Esophagus squamous epithelium (tissue), 5 donors: Measurements from ENCODE around the gene KIF26B. TPM values are rescaled to one million over a fixed set of nuclear protein-coding genes. Genes with fewer than 3 reads are reported as not detected.

Experiments
- DNase-seq: peaks from one replicate; lab custom pipeline; 2025; lab: John Stamatoyannopoulos, UW
- H3K27ac ChIP-seq, 4 donors: fragments of 200-600 bp; sonication (generic); one replicate each; pipeline ENCODE4 v1.5.1; 2016 to 2019; ENCODE audit warnings: mild to moderate bottlenecking in 1 of 4
- H3K27me3 ChIP-seq, 4 donors: fragments of 200-600 bp; sonication (generic); 1 replicate in 3 of 4; 2 replicates in 1 of 4; pipeline versions ENCODE4 v1.5.1 to v1.6.0; 2017 to 2021; ENCODE audit warnings: antibody characterized with exemption in 1 of 4
- H3K36me3 ChIP-seq, 3 donors: fragments of 200-600 bp; sonication (generic); one replicate each; pipeline ENCODE4 v1.5.1; 2016 to 2019
- H3K4me1 ChIP-seq, 3 donors: fragments of 200-600 bp; sonication (generic); one replicate each; pipeline ENCODE4 v1.5.1; 2017 to 2019
- H3K4me3 ChIP-seq, 4 donors: fragments of 200-600 bp; sonication (generic); 1 replicate in 3 of 4; 2 replicates in 1 of 4; pipeline ENCODE4 v1.5.1; 2016 to 2019; ENCODE audit warnings: mild to moderate bottlenecking in 2 of 4, moderate library complexity in 1 of 4
- H3K9me3 ChIP-seq, 3 donors: fragments of 200-600 bp; sonication (generic); one replicate each; pipeline ENCODE4 v1.5.1; 2016 to 2019
- POLR2A ChIP-seq, 4 donors: fragments of 450-650 bp; IDR thresholded peaks; one replicate each; pipeline ENCODE4 v1.6.1; 2017; ENCODE audit warnings: antibody characterized with exemption in 4 of 4, mild to moderate bottlenecking in 4 of 4, moderate library complexity in 3 of 4
- WGBS, 2 donors: methylation state at CpG; one replicate each; pipeline ENCODE4 v1.1.5; 2018; 5-methylcytosine and 5-hydroxymethylcytosine counted together
- intact Hi-C: fragments of 100-400 bp; cut with DNase I; formaldehyde crosslinking; loops from one replicate; pipeline ENCODE4 v1.15.0; 2022
- total RNA-seq, 4 donors: library from RNA; depleted of rRNA; stranded (reverse); fragments of >200 nt; gene quantifications; one replicate each; pipeline ENCODE4 v1.1.0, GENCODE V29; 2016
- TF ChIP-seq, protein P1 (sequence below), 6 experiments: fragments of 450-650 bp in 4 of 6; fragments of 200-600 bp in 2 of 6; sonication (generic) in 2 of 6; IDR thresholded peaks; one replicate each; pipeline ENCODE4 v1.5.1; 2016 to 2019; ENCODE audit warnings: antibody characterized with exemption in 6 of 6, mild to moderate bottlenecking in 4 of 6, moderate library complexity in 4 of 6
- donor health status: DM: yes; HTN: yes; CAD: no.

Gene KIF26B
- total RNA-seq, 4 donors from 2014 or later = 0.23 to 2.7 (median 1.0) TPM

DNA sequence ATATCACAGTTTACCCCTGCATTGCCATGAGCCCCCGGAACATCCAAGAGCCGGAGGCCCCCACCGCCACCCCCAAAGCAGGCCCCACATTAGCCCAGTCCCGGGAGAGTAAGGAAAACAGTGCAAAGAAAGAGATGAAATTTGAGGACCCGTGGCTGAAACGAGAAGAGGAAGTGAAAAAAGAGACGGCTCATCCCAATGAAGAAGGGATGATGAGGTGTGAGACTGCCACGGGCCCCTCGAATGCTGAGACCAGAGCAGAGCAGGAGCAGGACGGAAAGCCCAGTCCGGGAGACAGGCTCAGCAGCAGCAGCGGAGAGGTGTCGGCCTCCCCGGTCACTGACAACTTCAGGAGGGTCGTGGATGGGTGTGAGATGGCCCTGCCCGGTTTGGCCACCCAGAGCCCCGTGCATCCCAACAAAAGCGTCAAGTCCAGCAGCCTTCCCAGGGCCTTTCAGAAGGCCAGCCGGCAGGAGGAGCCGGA lies 532.4 kb downstream of the KIF26B start:
- Histone ChIP-seq H3K36me3 (no peaks in the 10 kb centered on the region), H3K9me3 (no peaks in the 10 kb centered on the region), H3K4me1 (peaks cover 0 to 12% (median 0%) of the 10 kb centered on the region in 3 donors), H3K4me3 (no peak overlapping the region), H3K27me3 (peaks cover 0 to 8% (median 0%) of the 10 kb centered on the region in 4 donors), H3K27ac (no peak overlapping the region)
- no peak for DNase-seq
- 76 to 82% methylated on average over 9 to 17 of the region's 20 CpGs for WGBS, 2 donors
- no peak for TF ChIP-seq POLR2A (IDR thresholded peaks at IDR 0.05)
- TF ChIP-seq, protein P1, sequence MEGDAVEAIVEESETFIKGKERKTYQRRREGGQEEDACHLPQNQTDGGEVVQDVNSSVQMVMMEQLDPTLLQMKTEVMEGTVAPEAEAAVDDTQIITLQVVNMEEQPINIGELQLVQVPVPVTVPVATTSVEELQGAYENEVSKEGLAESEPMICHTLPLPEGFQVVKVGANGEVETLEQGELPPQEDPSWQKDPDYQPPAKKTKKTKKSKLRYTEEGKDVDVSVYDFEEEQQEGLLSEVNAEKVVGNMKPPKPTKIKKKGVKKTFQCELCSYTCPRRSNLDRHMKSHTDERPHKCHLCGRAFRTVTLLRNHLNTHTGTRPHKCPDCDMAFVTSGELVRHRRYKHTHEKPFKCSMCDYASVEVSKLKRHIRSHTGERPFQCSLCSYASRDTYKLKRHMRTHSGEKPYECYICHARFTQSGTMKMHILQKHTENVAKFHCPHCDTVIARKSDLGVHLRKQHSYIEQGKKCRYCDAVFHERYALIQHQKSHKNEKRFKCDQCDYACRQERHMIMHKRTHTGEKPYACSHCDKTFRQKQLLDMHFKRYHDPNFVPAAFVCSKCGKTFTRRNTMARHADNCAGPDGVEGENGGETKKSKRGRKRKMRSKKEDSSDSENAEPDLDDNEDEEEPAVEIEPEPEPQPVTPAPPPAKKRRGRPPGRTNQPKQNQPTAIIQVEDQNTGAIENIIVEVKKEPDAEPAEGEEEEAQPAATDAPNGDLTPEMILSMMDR (IDR thresholded peaks at IDR 0.05) = no peak
- intact Hi-C loops = no loop called here

DNA sequence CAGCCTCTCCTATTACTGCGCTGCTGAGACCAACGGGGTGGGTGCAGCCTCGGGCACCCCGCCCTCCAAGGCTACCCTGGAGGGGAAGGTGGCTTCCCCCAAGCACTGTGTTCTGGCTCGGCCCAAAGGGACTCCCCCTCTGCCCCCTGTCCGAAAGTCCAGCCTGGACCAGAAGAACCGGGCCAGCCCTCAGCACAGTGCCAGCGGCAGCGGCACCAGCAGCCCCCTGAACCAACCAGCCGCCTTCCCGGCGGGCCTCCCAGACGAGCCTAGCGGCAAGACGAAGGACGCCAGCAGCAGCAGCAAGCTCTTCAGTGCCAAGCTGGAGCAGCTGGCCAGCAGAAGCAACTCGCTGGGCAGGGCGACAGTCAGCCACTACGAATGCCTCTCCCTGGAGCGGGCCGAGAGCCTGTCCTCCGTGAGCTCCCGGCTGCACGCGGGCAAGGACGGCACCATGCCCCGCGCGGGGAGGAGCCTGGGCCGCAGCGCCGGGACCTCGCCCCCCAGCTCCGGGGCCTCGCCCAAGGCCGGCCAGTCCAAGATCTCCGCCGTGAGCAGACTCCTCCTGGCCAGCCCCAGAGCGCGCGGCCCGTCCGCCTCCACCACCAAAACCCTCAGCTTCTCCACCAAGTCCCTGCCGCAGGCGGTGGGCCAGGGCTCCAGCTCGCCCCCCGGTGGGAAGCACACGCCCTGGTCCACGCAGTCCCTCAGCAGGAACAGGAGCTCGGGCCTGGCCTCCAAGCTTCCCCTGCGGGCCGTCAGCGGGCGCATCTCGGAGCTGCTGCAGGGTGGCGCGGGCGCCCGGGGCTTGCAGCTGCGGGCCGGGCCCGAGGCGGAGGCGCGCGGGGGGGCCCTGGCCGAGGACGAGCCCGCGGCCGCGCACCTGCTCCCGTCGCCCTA lies 533.1 kb downstream of the KIF26B start:
- Histone ChIP-seq H3K4me3 (peak overlapping the region in 1 of 4 donors; percentile 3), H3K9me3 (no peaks in the 10 kb centered on the region), H3K27ac (no peak overlapping the region), H3K27me3 (peaks cover 0 to 8% (median 0%) of the 10 kb centered on the region in 4 donors), H3K4me1 (peaks cover 0 to 11% (median 0%) of the 10 kb centered on the region in 3 donors), H3K36me3 (no peaks in the 10 kb centered on the region)
- DNase-seq = no peak
- 73% methylated on average over 3 of the region's 74 CpGs; no CpG with 5 or more reads in 1 of the 2 donors for WGBS, 2 donors
- intact Hi-C loops = no loop called here
- TF ChIP-seq, protein P1 (IDR thresholded peaks at IDR 0.05) = no peak
- no peak for TF ChIP-seq POLR2A (IDR thresholded peaks at IDR 0.05)

GRCh38 chr1:245688536-245689453 lies 534.0 kb downstream of the KIF26B start:
- no peak overlapping the region for H3K4me3 ChIP-seq
- H3K27ac ChIP-seq = no peak overlapping the region
- no peak for TF ChIP-seq POLR2A (IDR thresholded peaks at IDR 0.05)
- TF ChIP-seq, protein P1 (IDR thresholded peaks at IDR 0.05) = no peak
- 97 to 98% methylated on average over 8 to 34 of the region's 63 CpGs for WGBS, 2 donors
- intact Hi-C loops = no loop called here
- H3K27me3 ChIP-seq = peaks cover 0 to 8% (median 0%) of the 10 kb centered on the region in 4 donors
- H3K4me1 ChIP-seq = peaks cover 0 to 2% (median 0%) of the 10 kb centered on the region in 3 donors
- DNase-seq = no peak
- no peaks in the 10 kb centered on the region for H3K36me3 ChIP-seq
- no peaks in the 10 kb centered on the region for H3K9me3 ChIP-seq

- Histone ChIP-seq H3K4me1 (no peaks in the 10 kb centered on the region), H3K27me3 (peaks cover 0 to 8% (median 0%) of the 10 kb centered on the region in 4 donors), H3K36me3 (no peaks in the 10 kb centered on the region), H3K9me3 (no peaks in the 10 kb centered on the region), H3K27ac (no peak overlapping the region), H3K4me3 (no peak overlapping the region)
- intact Hi-C loops = no loop called here
- TF ChIP-seq, protein P1 (IDR thresholded peaks at IDR 0.05) = no peak
- TF ChIP-seq POLR2A (IDR thresholded peaks at IDR 0.05) = no peak
- no peak for DNase-seq
- 73% methylated on average over 8 to 9 of the region's 9 CpGs for whole genome bisulfite sequencing, 2 donors
Measured at GRCh38 chr1:245690156-245690690, 535.4 kb downstream of the KIF26B start.
